ENCODE results near the gene ATP2B2.

- TF ChIP-seq CTCF (IDR thresholded peaks at IDR 0.05), result no peak
- no peak for TF ChIP-seq POLR2A (IDR thresholded peaks at IDR 0.05)
Measured at GRCh38 chr3:10465161-10465560, 40.2 kb downstream of the ATP2B2 start.

Data from right lobe of liver (tissue), 4 donors.